ENCODE data around the gene USPL1. TPM values are rescaled to one million over a fixed set of nuclear protein-coding genes. Genes with fewer than 3 reads are reported as not detected.

USPL1 gene
- 10 to 100 TPM; 29.8 to 50.0 (median 39.3) TPM for polyA plus RNA-seq (ENCODE audit: low read depth in 6 of 6)

GRCh38 chr13:30617315-30618185 is at the start of gene USPL1:
TSS of gene USPL1 (plus strand) at chr13:30617920. CDS start at chr13:30621141, 3,221 bp downstream.
- ATAC-seq (ENCODE audit: low read depth in 2 of 2): peak; percentile 80 to 81
- H3K9me3 Mint-ChIP-seq: peaks cover 0 to 3% (median 0%) of the 10 kb centered on the region in 7 donors
- H3K36me3 Mint-ChIP-seq: peaks cover under 1 to 3% of the 10 kb centered on the region in 2 donors
- no peaks in the 10 kb centered on the region for H3K27me3 Mint-ChIP-seq
- peaks cover 13 to 27% (median 16%) of the 10 kb centered on the region in 3 donors for H3K4me1 Mint-ChIP-seq
- no peak within 1 kb of the TSS for H3K27ac Mint-ChIP-seq
- DNase-seq: peak; percentile 99
- H3K4me3 Mint-ChIP-seq: no peak within 1 kb of the TSS

- no peak overlapping the region for H3K4me3 Mint-ChIP-seq
- DNase-seq: no peak
- H3K27ac Mint-ChIP-seq: peak overlapping the region in 2 of 6 donors; percentile 22 to 23
- H3K9me3 Mint-ChIP-seq: no peaks in the 10 kb centered on the region
- H3K36me3 Mint-ChIP-seq: no peaks in the 10 kb centered on the region
- H3K27me3 Mint-ChIP-seq: no peaks in the 10 kb centered on the region
- H3K4me1 Mint-ChIP-seq: peaks cover 0 to 10% (median 5%) of the 10 kb centered on the region in 3 donors
- ATAC-seq (ENCODE audit: low read depth in 2 of 2): no peak
These were observed 47.7 kb upstream of the USPL1 start for GRCh38 chr13:30569901-30570576.

GRCh38 chr13:30570691-30571090 is 47.0 kb upstream of the USPL1 start:
- H3K36me3 Mint-ChIP-seq: no peaks in the 10 kb centered on the region

GRCh38 chr13:30572859-30573275 is 44.9 kb upstream of the USPL1 start:
- DNase-seq (peak; percentile 31), ATAC-seq (ENCODE audit: low read depth in 2 of 2) (peak; percentile 94 to 96)
- no peaks in the 10 kb centered on the region for H3K36me3 Mint-ChIP-seq
- H3K4me1 Mint-ChIP-seq: peaks cover 3 to 17% (median 10%) of the 10 kb centered on the region in 3 donors
- peak overlapping the region in 5 of 6 donors; percentile 19 to 82 (median 57) for H3K27ac Mint-ChIP-seq
- no peaks in the 10 kb centered on the region for H3K27me3 Mint-ChIP-seq
- peak overlapping the region; percentile 42 to 78 (median 70) for H3K4me3 Mint-ChIP-seq
- H3K9me3 Mint-ChIP-seq: peaks cover 0 to 1% (median 0%) of the 10 kb centered on the region in 7 donors

More at GRCh38 chr13:30570691-30571090, 47.0 kb upstream of the USPL1 start:
- no peak for DNase-seq
- no peak for ATAC-seq (ENCODE audit: low read depth in 2 of 2)
- H3K9me3 Mint-ChIP-seq: no peaks in the 10 kb centered on the region
- peaks cover 0 to 10% (median 5%) of the 10 kb centered on the region in 3 donors for H3K4me1 Mint-ChIP-seq
- no peak overlapping the region for H3K27ac Mint-ChIP-seq
- H3K4me3 Mint-ChIP-seq: no peak overlapping the region
- H3K27me3 Mint-ChIP-seq: no peaks in the 10 kb centered on the region

- H3K4me1 Mint-ChIP-seq: peaks cover 4 to 18% (median 7%) of the 10 kb centered on the region in 3 donors
- H3K27me3 Mint-ChIP-seq: no peaks in the 10 kb centered on the region
- no peak overlapping the region for H3K4me3 Mint-ChIP-seq
- peak overlapping the region in 1 of 6 donors; percentile 8 for H3K27ac Mint-ChIP-seq
- H3K9me3 Mint-ChIP-seq: peaks cover 0 to 1% (median 0%) of the 10 kb centered on the region in 7 donors
- no peaks in the 10 kb centered on the region for H3K36me3 Mint-ChIP-seq
- no peak for ATAC-seq (ENCODE audit: low read depth in 2 of 2)
- no peak for DNase-seq
These were observed 41.2 kb upstream of the USPL1 start for GRCh38 chr13:30576528-30576927.

GRCh38 chr13:30577401-30577852 is 40.3 kb upstream of the USPL1 start:
- Mint-ChIP-seq H3K4me3 (no peak overlapping the region), H3K9me3 (peaks cover 0 to 1% (median 0%) of the 10 kb centered on the region in 7 donors), H3K27ac (peak overlapping the region in 2 of 6 donors; percentile 21 to 39), H3K4me1 (peaks cover 3 to 21% (median 9%) of the 10 kb centered on the region in 3 donors), H3K27me3 (no peaks in the 10 kb centered on the region), H3K36me3 (no peaks in the 10 kb centered on the region)
- DNase-seq: no peak
- no peak for ATAC-seq (ENCODE audit: low read depth in 2 of 2)

- H3K36me3 Mint-ChIP-seq: peaks cover 0 to 3% of the 10 kb centered on the region in 2 donors
- peak overlapping the region in 1 of 8 donors; percentile 29 for H3K4me3 Mint-ChIP-seq
- H3K27ac Mint-ChIP-seq: no peak overlapping the region
- peaks cover 0 to 1% (median 0%) of the 10 kb centered on the region in 7 donors for H3K9me3 Mint-ChIP-seq
- no peaks in the 10 kb centered on the region for H3K27me3 Mint-ChIP-seq
- no peak for DNase-seq
- H3K4me1 Mint-ChIP-seq: peaks cover 0 to 18% (median 12%) of the 10 kb centered on the region in 3 donors
- no peak for ATAC-seq (ENCODE audit: low read depth in 2 of 2)
These were observed 36.7 kb upstream of the USPL1 start for GRCh38 chr13:30580852-30581502.

GRCh38 chr13:30581582-30581981 is 36.1 kb upstream of the USPL1 start:
- no peak for DNase-seq
- Mint-ChIP-seq H3K4me1 (peaks cover 0 to 17% (median 12%) of the 10 kb centered on the region in 3 donors), H3K4me3 (no peak overlapping the region), H3K9me3 (peaks cover 0 to 1% (median 0%) of the 10 kb centered on the region in 7 donors), H3K27ac (peak overlapping the region in 1 of 6 donors; percentile 42), H3K36me3 (peaks cover 0 to 3% of the 10 kb centered on the region in 2 donors), H3K27me3 (no peaks in the 10 kb centered on the region)
- ATAC-seq (ENCODE audit: low read depth in 2 of 2): no peak

GRCh38 chr13:30584051-30584731 is 33.5 kb upstream of the USPL1 start:
- Mint-ChIP-seq H3K9me3 (no peaks in the 10 kb centered on the region), H3K27me3 (no peaks in the 10 kb centered on the region), H3K4me3 (no peak overlapping the region), H3K36me3 (peaks cover 0 to 3% of the 10 kb centered on the region in 2 donors), H3K4me1 (peaks cover 0 to 9% (median 6%) of the 10 kb centered on the region in 3 donors), H3K27ac (peak overlapping the region in 2 of 6 donors; percentile 0 to 48)
- DNase-seq: no peak
- no peak for ATAC-seq (ENCODE audit: low read depth in 2 of 2)

- H3K27ac Mint-ChIP-seq: peak overlapping the region in 2 of 6 donors; percentile 25 to 55
- DNase-seq (no peak), ATAC-seq (ENCODE audit: low read depth in 2 of 2) (no peak)
- H3K4me3 Mint-ChIP-seq: no peak overlapping the region
- peaks cover 0 to 9% (median 6%) of the 10 kb centered on the region in 3 donors for H3K4me1 Mint-ChIP-seq
- peaks cover 0 to 3% of the 10 kb centered on the region in 2 donors for H3K36me3 Mint-ChIP-seq
- no peaks in the 10 kb centered on the region for H3K27me3 Mint-ChIP-seq
- no peaks in the 10 kb centered on the region for H3K9me3 Mint-ChIP-seq
These were observed 31.9 kb upstream of the USPL1 start for GRCh38 chr13:30585748-30586262.

GRCh38 chr13:30587231-30587630 is 30.5 kb upstream of the USPL1 start:
- Mint-ChIP-seq H3K4me3 (no peak overlapping the region), H3K4me1 (peaks cover 0 to 4% (median 0%) of the 10 kb centered on the region in 3 donors), H3K27ac (no peak overlapping the region), H3K36me3 (peaks cover 0 to 3% of the 10 kb centered on the region in 2 donors), H3K9me3 (no peaks in the 10 kb centered on the region), H3K27me3 (no peaks in the 10 kb centered on the region)
- ATAC-seq (ENCODE audit: low read depth in 2 of 2) (no peak), DNase-seq (no peak)

- DNase-seq: no peak
- no peak for ATAC-seq (ENCODE audit: low read depth in 2 of 2)
- Mint-ChIP-seq H3K27me3 (no peaks in the 10 kb centered on the region), H3K27ac (no peak overlapping the region), H3K9me3 (no peaks in the 10 kb centered on the region), H3K36me3 (peaks cover 0 to 3% of the 10 kb centered on the region in 2 donors), H3K4me3 (no peak overlapping the region), H3K4me1 (peaks cover 0 to 4% (median 0%) of the 10 kb centered on the region in 3 donors)
These were observed 30.0 kb upstream of the USPL1 start for GRCh38 chr13:30587739-30588138.

All from naive B cell (primary cell).